ENCODE measurements around the gene ARHGEF12. TPM values are rescaled to one million over a fixed set of nuclear protein-coding genes. Genes with fewer than 3 reads are reported as not detected.
A peak's percentile ranks its signal among the peaks of the same experiment; 100 is the strongest.

Gene ARHGEF12
- total and polyA plus RNA-seq, 2 donors (not counting 1 experiment from before 2014, with no cell fraction given), result 2.0 to 21.6 TPM

DNA sequence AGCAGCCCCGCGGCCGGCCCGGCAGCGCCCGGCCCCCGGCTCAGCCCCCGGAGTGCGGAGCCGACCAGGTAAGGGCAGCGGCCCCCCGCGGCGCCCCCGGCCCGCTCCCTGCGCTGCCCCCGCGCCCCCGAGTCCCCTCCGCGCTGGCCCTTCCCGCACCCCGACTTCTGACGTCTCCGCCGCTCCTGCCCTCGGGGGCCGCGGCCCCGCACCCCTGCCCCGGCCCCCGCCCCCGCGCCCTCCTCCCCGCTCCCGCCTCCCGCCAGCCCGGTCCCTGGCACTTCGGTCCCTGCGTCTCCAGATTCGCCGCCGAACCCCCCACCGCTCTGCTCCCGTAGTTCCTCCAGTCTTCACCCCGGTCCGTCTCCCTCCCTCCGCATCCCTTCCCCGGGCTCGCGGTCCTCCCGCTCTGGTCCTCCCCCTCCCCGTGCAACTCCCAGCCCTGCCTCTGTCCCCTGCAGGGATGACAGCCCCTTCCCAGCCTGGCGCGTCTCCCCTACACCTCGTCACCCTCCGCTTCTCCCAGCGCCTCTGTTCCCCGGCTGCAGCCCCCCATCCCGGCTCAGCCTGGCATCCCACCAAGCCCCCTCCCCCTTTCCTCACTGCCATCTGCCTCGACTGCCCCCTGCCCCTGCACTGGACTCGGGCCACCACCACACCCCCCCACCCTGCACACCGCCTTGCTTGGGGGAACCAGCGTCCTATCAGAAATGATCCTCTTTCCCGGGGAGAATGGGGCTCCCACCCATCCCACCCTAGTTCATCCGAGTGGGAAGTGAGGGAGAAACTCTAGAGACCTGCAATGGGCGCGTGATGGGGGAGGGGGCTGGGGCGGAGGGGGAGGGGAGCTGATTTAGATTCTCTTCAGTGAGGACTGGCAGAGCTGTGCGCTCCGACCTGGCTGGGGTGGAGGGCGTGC lies 175.9 kb downstream of the ARHGEF12 start:
- TF ChIP-seq, protein P1, sequence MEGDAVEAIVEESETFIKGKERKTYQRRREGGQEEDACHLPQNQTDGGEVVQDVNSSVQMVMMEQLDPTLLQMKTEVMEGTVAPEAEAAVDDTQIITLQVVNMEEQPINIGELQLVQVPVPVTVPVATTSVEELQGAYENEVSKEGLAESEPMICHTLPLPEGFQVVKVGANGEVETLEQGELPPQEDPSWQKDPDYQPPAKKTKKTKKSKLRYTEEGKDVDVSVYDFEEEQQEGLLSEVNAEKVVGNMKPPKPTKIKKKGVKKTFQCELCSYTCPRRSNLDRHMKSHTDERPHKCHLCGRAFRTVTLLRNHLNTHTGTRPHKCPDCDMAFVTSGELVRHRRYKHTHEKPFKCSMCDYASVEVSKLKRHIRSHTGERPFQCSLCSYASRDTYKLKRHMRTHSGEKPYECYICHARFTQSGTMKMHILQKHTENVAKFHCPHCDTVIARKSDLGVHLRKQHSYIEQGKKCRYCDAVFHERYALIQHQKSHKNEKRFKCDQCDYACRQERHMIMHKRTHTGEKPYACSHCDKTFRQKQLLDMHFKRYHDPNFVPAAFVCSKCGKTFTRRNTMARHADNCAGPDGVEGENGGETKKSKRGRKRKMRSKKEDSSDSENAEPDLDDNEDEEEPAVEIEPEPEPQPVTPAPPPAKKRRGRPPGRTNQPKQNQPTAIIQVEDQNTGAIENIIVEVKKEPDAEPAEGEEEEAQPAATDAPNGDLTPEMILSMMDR (IDR thresholded peaks at IDR 0.05), result no peak
- TF ChIP-seq EZH2 (IDR thresholded peaks at IDR 0.05; ENCODE audit: borderline replicate concordance, insufficient read depth, low read depth, low read length, poor library complexity, severe bottlenecking), result no peak
- ATAC-seq (ENCODE audit: low read depth) (no peak), DNase-seq (no peak)
- Mint-ChIP-seq H3K4me1 (peaks cover 3% of the 10 kb centered on the region), H3K9me3 (ENCODE audit: insufficient read depth) (no peaks in the 10 kb centered on the region), H3K27me3 (peaks cover 70% of the 10 kb centered on the region), H3K4me3 (peak overlapping the region; percentile 38), H3K27ac (no peak overlapping the region)
- WGBS (ENCODE audit: insufficient coverage), result 8% methylated on average over 50 of the region's 73 CpGs
- no peak overlapping the region for H3K27ac ChIP-seq (ENCODE audit: low read length in 2 of 2)
- H4K20me1 ChIP-seq (ENCODE audit: control insufficient read depth, insufficient read depth, low read length, poor library complexity, severe bottlenecking), result no peaks in the 10 kb centered on the region
- peaks cover 0 to 38% (median 6%) of the 10 kb centered on the region in 4 experiments for H3K27me3 ChIP-seq (replicated peaks in 1 of 4; ENCODE audit: control extremely low read depth in 1 of 4, control insufficient read depth in 3 of 4, insufficient read depth in 4 of 4, low read length in 3 of 4)
- H3K36me3 ChIP-seq (replicated peaks in 1 of 2; ENCODE audit: control extremely low read depth in 1 of 2, control insufficient read depth in 1 of 2, extremely low read depth in 1 of 2, insufficient read depth in 2 of 2, low read length in 1 of 2), result no peaks in the 10 kb centered on the region
- CTCF ChIA-PET, result interaction anchor here (0.6 to 3.6 kb wide), 12 partner anchors 9 to 736 kb away, joined by 3 to 62 read pairs (median 3); no protein-coding TSS in a partner anchor
- H3K4me3 ChIP-seq (ENCODE audit: control extremely low read depth in 1 of 5, extremely low read depth in 1 of 5, insufficient read depth in 1 of 5, low read depth in 2 of 5, low read length in 4 of 5), result peak overlapping the region in 2 of 5 experiments; percentile 15 to 24
- H3K79me2 ChIP-seq (ENCODE audit: control insufficient read depth, insufficient read depth, low read length), result no peaks in the 10 kb centered on the region
- POLR2A ChIA-PET, result interaction anchor here (0.6 kb wide), 1 partner anchor 103 kb away, joined by 3 read pairs; no protein-coding TSS in a partner anchor
- H3K9ac ChIP-seq (ENCODE audit: low read length), result no peak overlapping the region
- H3K9me3 ChIP-seq (ENCODE audit: control extremely low read depth in 1 of 3, control insufficient read depth in 2 of 3, insufficient read depth in 1 of 3, low read length in 2 of 3), result no peaks in the 10 kb centered on the region
- peak overlapping the region; percentile 70 for H3K4me2 ChIP-seq (replicated peaks; ENCODE audit: low read depth, low read length, poor library complexity, severe bottlenecking)
- intact Hi-C loops (cut with micrococcal nuclease), result loop anchor here (1.0 to 5.0 kb wide), 3 partner anchors 173 to 1079 kb away; partner anchors contain the start of gene ARHGEF12
- peaks cover 3 to 7% of the 10 kb centered on the region in 2 donors for H3K4me1 ChIP-seq (ENCODE audit: control insufficient read depth in 2 of 2, insufficient read depth in 2 of 2, low read length in 2 of 2)
- H2AFZ ChIP-seq (ENCODE audit: insufficient read depth, low read depth, low read length, poor library complexity, severe bottlenecking), result peak overlapping the region; percentile 38
